ENCODE measurements around the gene SMARCA5.

Gene SMARCA5

GRCh38 chr4:143581331-143581946 lies 67.9 kb downstream of the SMARCA5 start:
- TF ChIP-seq CTCF (IDR thresholded peaks at IDR 0.05; ENCODE audit: control insufficient read depth, extremely low read depth, insufficient read depth), result no peak
- DNase-seq (ENCODE audit: low read depth), result no peak
- H3K4me3 ChIP-seq (ENCODE audit: low read depth, low read length), result no peak overlapping the region

- DNase-seq (ENCODE audit: low read depth), result no peak
- H3K4me3 ChIP-seq (ENCODE audit: low read depth, low read length), result no peak overlapping the region
- no peak for TF ChIP-seq CTCF (IDR thresholded peaks at IDR 0.05; ENCODE audit: control insufficient read depth, extremely low read depth, insufficient read depth)
Observed at GRCh38 chr4:143585548-143585947, 72.0 kb downstream of the SMARCA5 start.

GRCh38 chr4:143586080-143586479 lies 72.6 kb downstream of the SMARCA5 start:
- DNase-seq (ENCODE audit: low read depth), result no peak
- no peak overlapping the region for H3K4me3 ChIP-seq (ENCODE audit: low read depth, low read length)
- no peak for TF ChIP-seq CTCF (IDR thresholded peaks at IDR 0.05; ENCODE audit: control insufficient read depth, extremely low read depth, insufficient read depth)

GRCh38 chr4:143587703-143588102 lies 74.2 kb downstream of the SMARCA5 start:
- peak; percentile 3 for DNase-seq (ENCODE audit: low read depth)
- no peak overlapping the region for H3K4me3 ChIP-seq (ENCODE audit: low read depth, low read length)
- peak; percentile 45 for TF ChIP-seq CTCF (IDR thresholded peaks at IDR 0.05; ENCODE audit: control insufficient read depth, extremely low read depth, insufficient read depth)

- TF ChIP-seq CTCF (IDR thresholded peaks at IDR 0.05; ENCODE audit: control insufficient read depth, extremely low read depth, insufficient read depth), result no peak
- DNase-seq (ENCODE audit: low read depth), result no peak
- H3K4me3 ChIP-seq (ENCODE audit: low read depth, low read length), result no peak overlapping the region
Observed at GRCh38 chr4:143597276-143597675, 83.8 kb downstream of the SMARCA5 start.

GRCh38 chr4:143598816-143599215 lies 85.3 kb downstream of the SMARCA5 start:
- no peak overlapping the region for H3K4me3 ChIP-seq (ENCODE audit: low read depth, low read length)
- no peak for TF ChIP-seq CTCF (IDR thresholded peaks at IDR 0.05; ENCODE audit: control insufficient read depth, extremely low read depth, insufficient read depth)
- no peak for DNase-seq (ENCODE audit: low read depth)

GRCh38 chr4:143599827-143600226 lies 86.3 kb downstream of the SMARCA5 start:
- no peak for DNase-seq (ENCODE audit: low read depth)
- no peak overlapping the region for H3K4me3 ChIP-seq (ENCODE audit: low read depth, low read length)
- no peak for TF ChIP-seq CTCF (IDR thresholded peaks at IDR 0.05; ENCODE audit: control insufficient read depth, extremely low read depth, insufficient read depth)

All from LNCaP clone FGC (cell line).